GM18858 (cell line): ENCODE results near the gene SPACA1.

Experiments used
- ATAC-seq: cut with Tn5 transposase; IDR thresholded peaks from one replicate; pipeline ENCODE4 v1.9.1; 2021; ENCODE audit not compliant: unreplicated experiment

The SPACA1 gene

DNA sequence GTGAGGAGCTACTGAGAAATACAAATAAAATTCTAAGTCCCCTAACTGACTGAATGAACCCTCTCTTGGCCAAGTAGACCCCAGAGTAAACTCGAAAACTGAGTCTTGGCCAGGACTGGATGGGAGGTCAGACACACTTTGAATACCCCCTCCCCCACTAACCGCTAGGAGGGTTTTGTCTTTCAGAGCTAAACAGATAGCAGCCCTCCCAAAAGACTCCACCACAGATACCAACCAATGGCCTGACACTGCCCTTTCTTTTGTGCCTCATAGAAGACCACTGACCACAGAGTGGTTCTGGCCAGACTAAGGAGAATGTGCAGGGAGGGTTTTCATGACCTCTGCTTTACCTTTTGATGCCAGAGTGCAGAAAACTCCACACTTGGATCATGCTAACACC lies 42.1 kb downstream of the SPACA1 start:
- no peak for ATAC-seq

GRCh38 chr6:88105741-88106340 lies 58.2 kb downstream of the SPACA1 start:
- no peak for ATAC-seq

DNA sequence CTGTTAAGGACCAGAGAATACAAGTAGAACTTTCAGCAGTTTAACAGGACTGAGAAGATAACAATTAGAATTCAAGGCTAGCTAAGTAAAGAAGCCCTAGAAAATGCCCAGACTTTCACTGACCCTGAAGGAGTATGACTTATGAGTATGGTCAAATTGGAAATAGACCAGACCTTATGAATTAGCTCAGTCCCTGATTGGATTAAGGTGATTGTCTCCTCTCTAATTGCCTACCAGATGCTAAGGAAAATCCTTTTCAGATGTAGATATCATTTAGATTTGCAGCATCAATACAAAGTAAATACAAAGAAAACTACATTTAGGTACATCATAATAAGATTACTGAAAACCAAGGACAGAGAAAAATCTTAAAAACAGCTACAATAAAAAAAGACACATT lies 59.6 kb downstream of the SPACA1 start:
- no peak for ATAC-seq

- ATAC-seq = no peak
Observed at GRCh38 chr6:88111991-88112390, 64.3 kb downstream of the SPACA1 start.

DNA sequence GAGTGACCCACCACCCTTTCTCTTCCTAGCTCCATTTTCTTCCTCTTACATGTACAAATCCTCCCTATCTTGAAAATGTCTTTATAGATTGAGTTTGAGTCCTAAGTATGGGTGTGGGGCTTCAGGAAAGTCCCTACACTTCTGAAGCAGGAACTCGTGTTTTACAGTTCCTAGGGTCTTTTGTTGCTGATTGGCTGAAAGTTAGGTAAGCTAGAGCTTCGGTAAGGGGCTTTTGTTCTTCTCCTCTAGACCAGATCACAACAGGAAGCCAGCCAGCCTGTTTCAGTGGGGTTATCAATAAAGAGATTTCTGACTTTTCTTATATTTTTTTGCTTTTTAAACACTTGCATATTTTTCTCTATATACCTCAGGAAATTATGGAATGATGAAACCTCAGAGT lies 67.2 kb downstream of the SPACA1 start:
- ATAC-seq = no peak

GRCh38 chr6:88115307-88115706 lies 67.7 kb downstream of the SPACA1 start:
- no peak for ATAC-seq

- no peak for ATAC-seq
Observed at GRCh38 chr6:88116276-88116675, 68.6 kb downstream of the SPACA1 start.
